IPS-18c (cell line): ENCODE data around the gene SCGB1D2.

Experiments
- H3K4me3 ChIP-seq: 2 replicates; pipeline ENCODE4 v1.7.0; 2013; ENCODE audit warnings: low read depth, mild to moderate bottlenecking, low read length, moderate library complexity; ENCODE audit not compliant: insufficient read depth
- H3K9me3 ChIP-seq: one replicate; pipeline ENCODE4 v1.6.1; 2013; ENCODE audit warnings: mild to moderate bottlenecking, low read length, moderate library complexity; ENCODE audit not compliant: control insufficient read depth, insufficient read depth

The SCGB1D2 gene

DNA sequence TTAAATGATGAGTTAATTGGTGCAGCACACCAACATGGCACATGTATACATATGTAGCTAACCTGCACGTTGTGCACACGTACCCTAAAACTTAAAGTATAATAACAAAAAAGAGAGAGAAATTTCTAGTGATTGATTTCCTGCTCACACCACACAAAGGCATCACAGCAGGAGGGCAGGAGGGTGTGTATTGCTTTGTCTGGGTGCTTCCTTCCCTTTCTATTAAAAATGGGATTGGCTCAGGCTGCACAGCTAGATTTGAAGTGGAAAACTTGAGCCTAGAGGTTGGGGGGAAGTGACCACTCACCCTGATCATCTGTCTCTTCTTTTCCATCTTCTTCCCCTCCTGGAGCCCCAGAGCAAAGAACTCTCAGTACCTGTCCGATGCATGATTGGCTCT, 944 bp upstream of the SCGB1D2 start:
- H3K9me3 ChIP-seq: no peaks in the 10 kb centered on the region
- no peak overlapping the region for H3K4me3 ChIP-seq

DNA sequence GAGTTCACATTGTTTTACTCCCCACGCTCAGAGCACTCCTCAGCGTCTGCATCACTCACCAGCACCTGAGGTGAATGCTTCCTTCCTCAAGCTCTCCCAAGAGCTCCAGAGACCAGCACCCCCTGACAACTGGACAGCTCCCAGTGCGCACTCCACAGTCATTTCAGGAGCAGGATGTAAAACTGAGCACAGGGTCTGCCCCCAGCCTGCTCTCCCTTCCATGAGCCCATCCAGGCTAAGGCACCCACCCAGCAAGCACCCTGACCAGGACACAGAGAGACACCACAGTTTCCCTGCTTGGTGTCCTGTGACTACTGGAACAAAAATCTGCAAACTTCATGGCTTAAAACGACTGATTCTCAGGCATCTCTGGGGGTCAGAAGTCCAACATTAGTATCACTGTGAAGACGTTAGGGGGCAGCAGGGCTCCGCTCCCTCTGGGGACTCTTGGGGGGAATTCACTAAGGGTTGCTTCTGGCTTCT, 3.3 kb downstream of the SCGB1D2 start:
- Histone ChIP-seq H3K9me3 (no peaks in the 10 kb centered on the region), H3K4me3 (no peak overlapping the region)

DNA sequence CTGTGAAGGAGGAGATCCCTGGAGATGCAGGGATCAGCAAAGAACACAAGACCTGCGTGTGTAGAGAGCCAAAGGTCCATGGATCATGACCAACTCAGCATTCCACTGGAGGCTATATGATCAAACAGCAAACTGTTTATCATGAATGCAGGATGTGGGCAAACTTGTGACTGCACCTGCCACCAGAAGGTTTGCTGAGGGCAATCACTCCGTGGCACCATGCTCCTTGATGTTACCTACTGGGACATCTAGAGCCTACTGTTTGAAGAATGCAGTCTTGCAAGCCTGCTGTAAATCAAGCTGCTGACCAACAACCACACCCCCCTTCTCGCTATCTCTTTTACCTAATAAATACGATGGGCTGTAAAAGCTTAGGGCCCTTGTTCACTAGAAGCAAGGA, 9.7 kb downstream of the SCGB1D2 start:
- H3K9me3 ChIP-seq: peaks cover 6% of the 10 kb centered on the region
- no peak overlapping the region for H3K4me3 ChIP-seq

DNA sequence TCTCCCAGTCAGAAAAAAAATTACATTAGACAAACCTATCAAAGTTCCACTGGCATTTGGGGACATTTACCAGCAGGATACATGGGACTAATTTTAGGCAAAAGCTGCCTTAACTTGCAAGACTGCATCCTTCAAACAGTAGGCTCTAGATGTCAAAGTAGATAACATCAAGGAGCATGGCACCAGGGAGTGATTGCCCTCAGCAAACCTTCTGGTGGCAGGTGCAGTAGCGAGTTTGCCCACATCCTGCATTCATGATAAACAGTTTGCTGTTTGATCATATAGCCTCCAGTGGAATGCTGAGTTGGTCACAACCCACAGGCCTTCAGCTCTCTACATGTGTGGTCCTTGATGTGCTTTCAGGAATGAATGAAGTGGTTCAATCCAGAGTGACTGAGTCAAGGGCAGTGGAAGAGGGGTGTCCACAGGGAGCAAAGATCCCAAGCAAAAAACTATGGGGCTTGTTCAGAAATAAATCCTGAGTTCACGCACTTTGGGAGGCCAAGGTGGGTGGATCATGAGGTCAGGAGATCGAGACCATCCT, 12.0 kb downstream of the SCGB1D2 start:
- Histone ChIP-seq H3K9me3 (peaks cover 6% of the 10 kb centered on the region), H3K4me3 (no peak overlapping the region)

DNA sequence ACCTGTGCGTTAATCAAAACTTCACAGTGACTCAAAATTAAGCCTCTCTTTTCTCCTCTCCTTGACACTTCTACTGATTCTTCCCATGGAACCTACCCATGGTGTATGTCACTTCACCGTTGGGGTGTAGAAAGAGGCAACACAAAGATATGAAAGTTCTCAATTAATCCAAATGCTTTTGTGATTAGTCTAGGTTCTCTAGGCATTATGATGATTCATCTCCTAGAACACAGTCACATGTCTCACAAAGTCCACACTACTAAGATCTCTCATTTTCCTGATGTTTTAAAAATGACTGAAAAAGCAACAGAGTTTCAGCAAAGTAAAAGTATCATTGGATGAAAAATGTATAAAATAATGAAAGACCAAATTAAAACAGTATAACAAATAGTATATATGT, 14.2 kb downstream of the SCGB1D2 start:
- Histone ChIP-seq H3K4me3 (no peak overlapping the region), H3K9me3 (peaks cover 6% of the 10 kb centered on the region)

DNA sequence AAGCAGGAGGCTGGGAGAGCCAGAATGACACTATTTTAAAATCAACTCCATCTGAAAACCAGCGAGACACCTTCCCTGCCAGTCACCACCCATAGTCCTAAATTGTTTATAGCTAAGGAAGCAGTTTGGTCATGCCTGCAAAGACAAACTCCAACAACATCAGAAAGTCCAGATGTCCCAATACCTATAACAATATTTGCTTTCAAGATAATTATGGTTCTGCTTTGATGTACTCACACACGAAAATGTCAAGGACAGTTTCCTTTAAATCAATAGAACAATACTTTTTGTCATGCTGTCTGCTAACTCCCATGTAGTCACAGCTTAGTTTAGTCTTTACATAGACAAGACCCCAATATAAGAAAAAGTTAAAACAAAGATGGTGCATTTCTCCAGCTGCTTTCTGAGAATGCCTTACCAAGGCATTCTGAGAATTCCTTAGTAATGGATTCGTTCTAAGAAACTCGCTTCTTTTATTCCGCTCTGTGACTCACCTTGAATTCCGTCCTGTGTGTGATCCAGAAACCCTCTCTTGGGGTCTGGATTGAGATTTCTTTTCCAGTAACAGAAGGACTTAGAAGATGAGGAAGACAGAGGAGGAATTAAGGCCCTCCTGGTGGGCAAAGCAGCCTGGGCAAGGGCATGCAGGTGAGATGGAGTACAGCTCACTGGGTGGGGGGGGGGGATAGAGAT, 18.4 kb downstream of the SCGB1D2 start:
- no peak overlapping the region for H3K4me3 ChIP-seq
- H3K9me3 ChIP-seq: no peaks in the 10 kb centered on the region

DNA sequence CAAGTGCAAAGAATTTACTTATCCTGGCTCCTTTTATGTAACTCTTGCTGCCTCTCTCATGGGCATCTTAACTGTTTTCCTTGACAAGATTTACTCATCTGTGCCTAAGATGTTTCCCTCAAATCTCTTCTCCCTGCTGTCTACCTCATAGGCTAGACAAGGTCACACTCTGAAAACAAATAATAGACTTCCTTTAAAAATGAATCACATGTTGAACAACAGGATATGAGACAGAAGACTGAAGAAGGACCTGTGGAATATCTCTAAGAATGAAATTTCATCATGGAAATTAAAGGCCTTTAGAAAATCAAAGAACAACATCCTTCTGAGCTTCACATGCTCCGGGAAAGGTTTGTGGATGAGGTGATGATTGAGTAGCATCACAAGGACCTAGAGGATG, 22.0 kb downstream of the SCGB1D2 start:
- no peaks in the 10 kb centered on the region for H3K9me3 ChIP-seq
- no peak overlapping the region for H3K4me3 ChIP-seq

DNA sequence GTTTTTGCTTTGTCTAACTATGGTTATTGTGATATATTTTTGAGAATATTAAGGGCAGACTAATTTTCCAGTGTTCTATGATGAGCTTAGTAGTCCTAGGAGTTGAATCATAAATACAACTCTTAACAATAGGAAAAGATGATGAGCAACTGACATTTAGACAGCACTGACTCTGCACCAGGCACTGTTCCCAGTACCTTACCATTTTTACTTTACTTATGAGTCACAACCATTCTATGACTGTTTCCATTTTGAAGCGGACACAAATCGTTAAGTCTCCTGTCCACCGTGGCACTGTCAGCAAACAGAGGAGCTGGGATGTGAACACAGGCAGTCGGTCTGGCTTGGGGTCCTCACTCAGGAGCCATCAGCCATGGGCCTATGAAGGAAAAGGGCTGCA, 24.5 kb downstream of the SCGB1D2 start:
- no peaks in the 10 kb centered on the region for H3K9me3 ChIP-seq
- H3K4me3 ChIP-seq: no peak overlapping the region

DNA sequence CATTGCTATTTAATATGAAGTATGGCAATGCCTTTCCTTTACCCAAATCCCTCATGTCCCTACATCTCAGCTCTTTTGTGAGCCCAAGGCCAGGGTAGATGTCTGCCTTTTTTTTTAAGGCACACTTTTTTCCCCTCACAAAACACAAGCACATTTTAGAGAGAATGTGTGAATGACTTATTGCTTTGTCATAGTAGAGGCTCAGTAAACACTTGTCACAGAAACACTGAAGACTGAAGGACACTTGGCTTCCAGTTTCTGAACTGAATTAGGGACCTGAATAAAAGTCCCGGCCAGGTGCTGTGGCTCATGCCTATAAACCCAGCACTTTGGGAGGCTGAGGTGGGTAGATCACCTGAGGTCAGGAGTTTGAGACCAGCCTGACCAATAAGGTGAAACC, 25.0 kb downstream of the SCGB1D2 start:
- H3K9me3 ChIP-seq: no peaks in the 10 kb centered on the region
- H3K4me3 ChIP-seq: no peak overlapping the region

DNA sequence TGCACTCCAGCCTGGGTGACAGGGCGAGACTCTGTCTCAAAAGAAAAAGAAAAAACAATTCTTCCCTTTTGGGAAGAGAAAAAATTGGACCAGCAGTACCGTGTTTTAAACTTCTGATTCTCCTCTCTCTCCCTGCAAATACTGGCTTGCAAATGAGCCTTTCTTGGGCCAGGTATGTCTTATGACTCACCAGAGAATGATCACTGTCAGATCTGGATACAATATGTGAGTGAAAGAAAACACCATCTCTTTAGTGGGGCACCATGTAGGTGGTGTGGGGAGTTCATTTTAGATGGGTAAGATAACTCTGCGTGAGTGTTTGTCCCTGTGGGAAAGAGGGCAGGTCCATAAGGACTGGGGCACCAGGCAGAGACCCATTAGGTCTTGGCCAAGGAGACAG, 25.5 kb downstream of the SCGB1D2 start:
- Histone ChIP-seq H3K4me3 (no peak overlapping the region), H3K9me3 (no peaks in the 10 kb centered on the region)

DNA sequence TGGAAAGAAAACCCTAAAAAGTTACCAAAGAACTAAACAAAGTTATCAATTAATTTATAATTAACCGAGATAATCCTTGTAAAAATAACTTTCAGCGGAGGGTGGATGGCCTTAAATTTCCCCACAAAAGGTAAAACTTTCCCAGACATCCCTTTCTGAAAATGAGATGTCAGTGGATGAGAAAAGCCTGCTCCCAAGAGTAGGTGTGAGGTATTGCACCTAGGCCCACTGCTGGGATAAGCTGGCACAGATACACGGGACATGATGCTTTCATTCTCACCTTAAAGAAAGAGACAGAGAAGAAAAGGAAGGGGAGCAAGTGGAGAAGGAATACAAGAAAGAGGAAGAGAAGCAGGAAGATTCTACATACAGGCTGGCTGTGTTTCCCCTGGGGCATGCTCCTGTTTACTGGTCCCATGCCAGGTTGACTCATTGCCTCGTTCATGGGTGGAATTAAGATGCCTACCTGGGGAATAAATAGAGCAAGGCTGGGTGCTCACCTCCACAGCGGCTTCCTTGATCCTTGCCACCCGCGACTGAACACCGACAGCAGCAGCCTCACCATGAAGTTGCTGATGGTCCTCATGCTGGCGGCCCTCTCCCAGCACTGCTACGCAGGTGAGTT, 27.7 kb downstream of the SCGB1D2 start, which contains the start of gene SCGB2A2:
SCGB2A2 (plus strand) TSS at position 505 of the 625 bp plus-strand sequence; CDS start at position 564, 59 bp downstream.
- Histone ChIP-seq H3K9me3 (no peaks in the 10 kb centered on the region), H3K4me3 (no peak within 1 kb of the TSS)

DNA sequence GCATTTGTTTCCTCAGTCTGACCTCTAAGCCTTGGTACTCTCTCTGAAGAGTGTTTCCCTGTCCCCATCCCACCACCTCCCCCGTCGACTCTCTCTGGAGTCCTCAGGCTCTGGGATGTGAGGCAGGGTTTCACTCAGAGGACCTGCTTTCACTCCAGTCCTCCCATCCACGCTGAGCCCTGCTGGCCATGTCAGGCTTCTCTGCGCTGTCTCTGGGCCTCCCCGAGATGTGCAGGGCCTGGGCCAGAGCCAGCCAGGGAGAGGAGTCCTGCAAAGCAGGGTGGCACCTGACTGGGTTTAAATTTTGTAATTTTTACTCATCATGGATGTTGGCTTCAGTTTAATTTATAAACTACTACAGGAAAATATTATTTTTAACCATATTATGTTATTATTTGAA, 31.2 kb downstream of the SCGB1D2 start:
- Histone ChIP-seq H3K9me3 (no peaks in the 10 kb centered on the region), H3K4me3 (no peak overlapping the region)

DNA sequence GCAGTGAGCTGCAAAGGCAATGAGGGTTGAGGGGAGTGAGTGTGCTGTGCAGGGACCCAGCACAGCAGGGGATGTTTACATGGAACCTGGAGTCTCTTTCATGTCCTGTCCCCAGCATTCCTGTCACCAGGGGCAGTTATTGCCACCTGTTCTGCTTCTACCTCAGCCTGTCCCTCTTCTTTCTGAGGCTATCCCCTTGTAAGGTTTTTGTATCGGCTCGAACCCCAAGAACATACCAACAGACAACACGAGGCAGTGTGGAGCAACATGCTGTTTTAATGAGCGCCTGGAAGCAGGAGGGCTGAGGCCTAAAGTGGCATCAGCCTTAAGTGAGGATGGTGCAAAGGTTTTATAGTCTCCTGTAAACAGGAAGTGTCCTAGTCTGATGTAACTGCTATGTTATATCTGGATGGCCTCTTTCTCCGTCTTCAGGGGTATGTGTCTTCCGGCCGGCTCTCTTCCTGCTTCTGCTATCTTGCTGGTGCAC, 31.8 kb downstream of the SCGB1D2 start:
- H3K9me3 ChIP-seq: no peaks in the 10 kb centered on the region
- H3K4me3 ChIP-seq: no peak overlapping the region

DNA sequence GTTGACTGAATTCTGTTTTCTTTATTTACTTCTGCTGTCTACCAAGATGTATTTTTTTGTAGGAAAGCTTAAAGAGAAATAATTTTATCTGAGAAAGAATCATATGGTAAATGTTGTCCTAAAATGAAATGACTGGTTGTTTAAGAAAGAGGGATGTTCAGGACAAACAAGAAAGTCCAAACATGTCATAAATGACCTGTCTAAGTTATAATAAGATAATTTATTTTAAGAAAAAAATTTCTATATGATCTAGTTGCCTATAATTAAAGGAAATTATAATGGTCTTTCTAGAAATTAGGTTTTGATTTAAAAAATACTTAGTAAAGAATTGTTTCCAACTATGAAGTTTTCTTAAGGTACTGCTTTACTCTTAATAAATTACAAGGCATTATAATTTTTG, 38.4 kb downstream of the SCGB1D2 start:
- no peak overlapping the region for H3K4me3 ChIP-seq

More for the DNA sequence above, 38.4 kb downstream of the SCGB1D2 start:
- no peaks in the 10 kb centered on the region for H3K9me3 ChIP-seq
